Activated CD4-positive, alpha-beta T cell treated with anti-CD3 and anti-CD28 coated beads, Interleukin-2, amount 10 ng/mL, durations not matched to agents 7 days and 5 days (primary cell): ENCODE results near the gene MISP. TPM values are rescaled to one million over a fixed set of nuclear protein-coding genes. Genes with fewer than 3 reads are reported as not detected.
A peak's percentile ranks its signal among the peaks of the same experiment; 100 is the strongest.

Experiments
- CTCF ChIA-PET: fragments of 350-600 bp; sonication (Branson Sonifier 250); formaldehyde crosslinking; loops from one replicate; lab custom pipeline; 2021; ENCODE audit warnings: antibody characterized with exemption; lab: Charles Lee
- POLR2A ChIA-PET: fragments of 350-600 bp; sonication (Branson Sonifier 250); formaldehyde crosslinking; loops from one replicate; lab custom pipeline; 2021; ENCODE audit warnings: antibody characterized with exemption; lab: Charles Lee
- DNase-seq: peaks from one replicate; pipeline ENCODE4 v3.0.0-alpha.2; 2020
- H3K27ac Mint-ChIP-seq: one replicate; pipeline ENCODE4 v1.8.0; 2021; ENCODE audit warnings: mild to moderate bottlenecking, moderate library complexity, mixed read lengths
- H3K27me3 Mint-ChIP-seq: one replicate; pipeline ENCODE4 v1.8.0; 2021; ENCODE audit warnings: mixed read lengths
- H3K36me3 Mint-ChIP-seq: one replicate; pipeline ENCODE4 v1.8.0; 2021; ENCODE audit warnings: low read depth, mixed read lengths
- H3K4me1 Mint-ChIP-seq: one replicate; pipeline ENCODE4 v1.8.0; 2021; ENCODE audit warnings: mixed read lengths
- H3K4me3 Mint-ChIP-seq: one replicate; pipeline ENCODE4 v1.8.0; 2021; ENCODE audit warnings: mild to moderate bottlenecking, moderate library complexity, mixed read lengths
- H3K9me3 Mint-ChIP-seq: one replicate; pipeline ENCODE4 v1.8.0; 2021; ENCODE audit warnings: mixed read lengths
- total RNA-seq, 2 experiments: library from RNA; stranded (reverse); gene quantifications; one replicate each; pipeline ENCODE4 v1.2.3, GENCODE V29; 2021

MISP gene
- total RNA-seq, 2 experiments from 2014 or later: not detected

- Mint-ChIP-seq H3K27me3 (no peaks in the 10 kb centered on the region), H3K36me3 (peaks cover 44% of the 10 kb centered on the region), H3K27ac (peak overlapping the region; percentile 36), H3K4me1 (peaks cover 40% of the 10 kb centered on the region), H3K9me3 (no peaks in the 10 kb centered on the region), H3K4me3 (peak overlapping the region; percentile 60)
- DNase-seq: no peak
- ChIA-PET POLR2A (no interaction called here), CTCF (interaction anchor here (0.6 to 1.6 kb wide), 2 partner anchors 10 to 18 kb away, joined by 3 to 4 read pairs; no protein-coding TSS in a partner anchor)
Observed at GRCh38 chr19:801030-801860, 50.3 kb downstream of the MISP start.

- Mint-ChIP-seq H3K9me3 (no peaks in the 10 kb centered on the region), H3K4me3 (peak overlapping the region; percentile 60), H3K36me3 (peaks cover 45% of the 10 kb centered on the region), H3K27ac (no peak overlapping the region), H3K27me3 (no peaks in the 10 kb centered on the region), H3K4me1 (peaks cover 37% of the 10 kb centered on the region)
- no peak for DNase-seq
- CTCF ChIA-PET: interaction anchor here (0.6 to 1.6 kb wide), 2 partner anchors 9 to 19 kb away, joined by 3 to 4 read pairs; no protein-coding TSS in a partner anchor
- POLR2A ChIA-PET: no interaction called here
Observed at GRCh38 chr19:801861-802497, 51.1 kb downstream of the MISP start.

DNA sequence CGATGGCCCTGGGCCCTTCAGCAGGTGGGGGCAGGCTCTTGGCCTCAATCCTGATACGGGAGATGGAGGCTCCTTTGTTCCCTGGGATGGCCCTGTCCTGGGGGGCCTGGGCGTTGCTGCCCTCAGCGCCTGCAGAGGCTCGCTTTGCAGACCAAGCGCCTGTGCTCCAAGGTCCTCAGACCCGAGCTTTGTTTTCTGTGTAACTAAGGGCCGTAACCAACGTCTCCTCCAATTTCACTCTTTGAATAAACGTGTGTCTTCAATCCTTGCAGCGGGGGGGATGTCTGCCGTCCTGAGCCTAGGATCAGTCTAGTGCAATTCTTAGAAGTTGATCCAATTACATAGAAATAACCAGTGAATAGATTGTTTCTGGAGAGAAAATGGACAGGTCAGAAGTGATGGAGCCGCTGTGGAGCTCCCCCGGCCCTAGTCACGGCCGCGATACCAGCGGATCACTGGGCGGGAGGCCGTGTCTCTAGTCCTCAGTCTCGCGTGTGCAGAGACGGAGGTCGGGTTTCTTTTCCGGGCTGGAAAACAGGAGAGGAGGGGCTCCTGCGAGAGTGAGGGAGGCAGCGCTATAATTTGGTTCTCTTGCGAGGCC, 51.7 kb downstream of the MISP start:
- ChIA-PET CTCF (interaction anchor here (0.9 to 1.6 kb wide), 2 partner anchors 9 to 30 kb away, joined by 3 read pairs; no protein-coding TSS in a partner anchor), POLR2A (no interaction called here)
- Mint-ChIP-seq H3K4me1 (peaks cover 41% of the 10 kb centered on the region), H3K36me3 (peaks cover 51% of the 10 kb centered on the region), H3K4me3 (no peak overlapping the region), H3K27me3 (no peaks in the 10 kb centered on the region), H3K27ac (peak overlapping the region; percentile 75), H3K9me3 (no peaks in the 10 kb centered on the region)
- no peak for DNase-seq

DNA sequence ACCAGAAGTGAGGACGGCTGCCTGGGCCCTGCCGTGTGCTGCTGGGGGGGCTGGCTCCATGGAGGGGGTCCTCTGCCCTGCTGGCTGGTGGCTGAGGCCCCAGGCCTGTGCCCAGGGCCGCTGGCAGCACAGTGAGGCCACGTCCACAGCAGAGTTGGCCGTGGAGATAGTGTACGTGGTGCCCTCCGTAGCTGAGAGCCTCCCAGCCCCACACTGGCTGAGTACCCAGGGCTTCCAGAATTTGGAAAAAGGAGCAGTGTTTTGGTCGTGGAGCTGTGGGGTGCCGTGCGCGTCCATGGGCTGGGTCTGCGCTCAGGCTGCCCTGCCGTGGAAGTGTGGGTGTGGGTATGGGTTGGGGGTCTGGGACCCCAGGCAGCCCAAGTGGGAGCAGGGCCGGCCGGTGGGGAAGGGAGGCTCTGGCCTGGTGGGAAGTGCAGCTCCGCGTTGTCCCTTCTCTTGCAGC, 52.2 kb downstream of the MISP start:
- no peak overlapping the region for H3K27ac Mint-ChIP-seq
- ChIA-PET CTCF (interaction anchor here (0.9 kb wide), 1 partner anchor 30 kb away, joined by 3 read pairs; no protein-coding TSS in a partner anchor), POLR2A (no interaction called here)
- no peaks in the 10 kb centered on the region for H3K9me3 Mint-ChIP-seq
- H3K4me1 Mint-ChIP-seq: peaks cover 41% of the 10 kb centered on the region
- DNase-seq: no peak
- no peaks in the 10 kb centered on the region for H3K27me3 Mint-ChIP-seq
- H3K4me3 Mint-ChIP-seq: no peak overlapping the region
- H3K36me3 Mint-ChIP-seq: peaks cover 57% of the 10 kb centered on the region

DNA sequence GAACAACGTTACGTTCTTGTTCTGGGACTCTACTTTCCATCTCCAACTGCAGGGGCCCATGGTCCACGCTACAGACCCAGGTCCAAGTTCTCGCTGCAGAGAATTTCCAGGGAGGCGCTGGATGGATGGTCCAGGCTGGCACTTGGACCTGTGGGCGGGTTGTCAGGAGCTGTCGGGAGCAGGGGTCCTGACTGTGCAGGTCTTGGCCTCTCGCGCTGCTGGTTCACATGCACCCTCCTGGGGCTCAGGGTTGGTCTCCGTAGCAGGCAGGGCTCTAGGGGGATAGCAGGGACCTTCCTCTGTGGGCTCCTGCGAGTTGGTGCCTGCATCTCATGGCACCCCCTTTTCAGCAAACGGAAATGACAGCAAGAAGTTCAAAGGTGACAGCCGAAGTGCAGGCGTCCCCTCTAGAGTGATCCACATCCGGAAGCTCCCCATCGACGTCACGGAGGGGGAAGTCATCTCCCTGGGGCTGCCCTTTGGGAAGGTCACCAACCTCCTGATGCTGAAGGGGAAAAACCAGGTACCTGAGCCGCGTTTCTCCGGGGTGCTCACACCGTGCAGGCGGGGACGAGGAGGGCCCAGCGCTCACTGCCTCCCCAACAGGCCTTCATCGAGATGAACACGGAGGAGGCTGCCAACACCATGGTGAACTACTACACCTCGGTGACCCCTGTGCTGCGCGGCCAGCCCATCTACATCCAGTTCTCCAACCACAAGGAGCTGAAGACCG, 52.9 kb downstream of the MISP start:
- Mint-ChIP-seq H3K36me3 (peaks cover 57% of the 10 kb centered on the region), H3K4me1 (peaks cover 41% of the 10 kb centered on the region), H3K4me3 (no peak overlapping the region), H3K27me3 (no peaks in the 10 kb centered on the region), H3K27ac (no peak overlapping the region), H3K9me3 (no peaks in the 10 kb centered on the region)
- ChIA-PET CTCF (no interaction called here), POLR2A (no interaction called here)
- no peak for DNase-seq

DNA sequence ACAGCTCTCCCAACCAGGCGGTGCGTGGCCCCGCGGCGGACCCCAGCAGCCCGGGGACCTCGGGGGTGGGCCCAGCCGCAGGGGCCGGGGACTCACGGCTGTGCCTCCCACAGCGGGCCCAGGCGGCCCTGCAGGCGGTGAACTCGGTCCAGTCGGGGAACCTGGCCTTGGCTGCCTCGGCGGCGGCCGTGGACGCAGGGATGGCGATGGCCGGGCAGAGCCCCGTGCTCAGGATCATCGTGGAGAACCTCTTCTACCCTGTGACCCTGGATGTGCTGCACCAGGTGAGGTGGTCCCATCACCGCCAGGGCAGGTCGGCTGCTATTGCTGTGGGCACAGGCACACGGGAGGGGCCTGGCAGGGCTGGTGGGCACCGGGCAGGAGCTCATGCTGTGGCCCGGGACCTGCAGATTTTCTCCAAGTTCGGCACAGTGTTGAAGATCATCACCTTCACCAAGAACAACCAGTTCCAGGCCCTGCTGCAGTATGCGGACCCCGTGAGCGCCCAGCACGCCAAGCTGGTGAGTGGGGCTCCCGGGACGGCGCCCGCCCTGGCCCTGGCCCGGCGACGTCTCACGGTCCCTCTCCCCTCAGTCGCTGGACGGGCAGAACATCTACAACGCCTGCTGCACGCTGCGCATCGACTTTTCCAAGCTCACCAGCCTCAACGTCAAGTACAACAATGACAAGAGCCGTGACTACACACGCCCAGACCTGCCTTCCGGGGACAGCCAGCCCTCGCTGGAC, 53.7 kb downstream of the MISP start:
- Mint-ChIP-seq H3K27ac (no peak overlapping the region), H3K27me3 (no peaks in the 10 kb centered on the region), H3K9me3 (no peaks in the 10 kb centered on the region), H3K4me3 (no peak overlapping the region), H3K4me1 (peaks cover 35% of the 10 kb centered on the region), H3K36me3 (peaks cover 53% of the 10 kb centered on the region)
- no peak for DNase-seq
- POLR2A ChIA-PET: no interaction called here
- CTCF ChIA-PET: no interaction called here

DNA sequence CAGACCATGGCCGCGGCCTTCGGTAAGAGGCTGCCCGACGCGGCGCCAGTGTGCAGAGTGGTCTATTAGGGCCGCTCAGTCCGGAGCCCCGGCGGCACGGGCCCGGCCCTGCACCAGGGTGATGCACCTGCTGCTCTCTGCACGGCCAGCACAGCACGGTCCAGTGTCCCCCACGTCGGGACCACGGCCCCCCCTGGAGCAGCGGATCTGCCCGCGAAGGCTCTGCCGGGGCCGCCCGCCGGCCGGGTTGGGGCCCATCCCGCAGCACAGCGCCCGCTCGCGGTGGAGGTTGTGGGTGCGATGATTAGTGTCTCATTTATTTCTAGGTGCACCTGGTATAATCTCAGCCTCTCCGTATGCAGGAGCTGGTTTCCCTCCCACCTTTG, 54.2 kb downstream of the MISP start:
- Mint-ChIP-seq H3K36me3 (peaks cover 54% of the 10 kb centered on the region), H3K4me3 (no peak overlapping the region)
- CTCF ChIA-PET: no interaction called here

DNA sequence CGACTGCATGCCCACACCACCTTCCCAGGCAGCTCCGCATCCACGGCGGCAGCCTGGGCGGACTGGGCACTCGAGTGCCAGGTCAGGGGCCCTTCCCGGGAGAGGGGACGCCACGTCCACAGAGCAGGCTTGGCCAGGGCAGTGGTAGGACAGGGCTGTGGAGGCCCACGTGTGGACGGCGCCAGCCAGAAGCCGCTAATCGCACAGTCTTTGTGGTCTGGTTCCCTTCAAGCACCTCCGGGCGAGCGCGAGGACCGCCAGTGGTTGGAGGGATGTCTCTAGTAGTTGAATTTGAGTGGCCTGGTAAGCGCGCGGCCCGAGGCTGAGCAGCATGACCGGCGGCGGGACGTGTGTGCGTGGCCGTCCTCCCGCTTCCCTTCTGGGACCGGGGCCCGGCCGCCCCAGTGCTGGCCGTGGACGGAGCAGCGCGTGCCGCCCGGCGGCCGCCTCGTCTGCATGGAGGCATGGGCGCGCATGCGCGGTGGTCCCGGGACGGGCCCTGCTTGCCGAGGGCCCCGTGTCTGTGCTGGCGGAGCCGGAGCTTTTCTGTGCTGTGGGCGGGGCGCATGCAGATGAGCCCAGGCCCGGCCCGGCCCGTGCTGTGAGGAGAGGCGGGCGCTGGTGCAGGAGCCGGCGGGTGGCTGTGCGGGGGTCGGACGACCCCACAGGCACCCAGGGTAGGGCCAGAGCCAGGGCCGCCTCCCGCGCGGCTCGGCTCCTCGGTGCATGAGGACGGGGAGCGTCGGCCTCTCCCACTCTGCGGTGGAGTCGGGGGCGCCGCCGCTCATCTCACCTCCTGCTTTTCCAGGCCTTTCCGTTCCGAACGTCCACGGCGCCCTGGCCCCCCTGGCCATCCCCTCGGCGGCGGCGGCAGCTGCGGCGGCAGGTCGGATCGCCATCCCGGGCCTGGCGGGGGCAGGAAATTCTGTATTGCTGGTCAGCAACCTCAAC, 55.0 kb downstream of the MISP start:
- H3K4me3 Mint-ChIP-seq: no peak overlapping the region
- no peak for DNase-seq
- H3K27ac Mint-ChIP-seq: no peak overlapping the region
- ChIA-PET CTCF (no interaction called here), POLR2A (no interaction called here)
- peaks cover 24% of the 10 kb centered on the region for H3K4me1 Mint-ChIP-seq
- no peaks in the 10 kb centered on the region for H3K27me3 Mint-ChIP-seq
- H3K9me3 Mint-ChIP-seq: no peaks in the 10 kb centered on the region
- peaks cover 54% of the 10 kb centered on the region for H3K36me3 Mint-ChIP-seq

More for the DNA sequence above, 54.2 kb downstream of the MISP start:
- H3K9me3 Mint-ChIP-seq: no peaks in the 10 kb centered on the region
- no peaks in the 10 kb centered on the region for H3K27me3 Mint-ChIP-seq
- peaks cover 30% of the 10 kb centered on the region for H3K4me1 Mint-ChIP-seq
- POLR2A ChIA-PET: no interaction called here
- no peak for DNase-seq
- H3K27ac Mint-ChIP-seq: no peak overlapping the region

DNA sequence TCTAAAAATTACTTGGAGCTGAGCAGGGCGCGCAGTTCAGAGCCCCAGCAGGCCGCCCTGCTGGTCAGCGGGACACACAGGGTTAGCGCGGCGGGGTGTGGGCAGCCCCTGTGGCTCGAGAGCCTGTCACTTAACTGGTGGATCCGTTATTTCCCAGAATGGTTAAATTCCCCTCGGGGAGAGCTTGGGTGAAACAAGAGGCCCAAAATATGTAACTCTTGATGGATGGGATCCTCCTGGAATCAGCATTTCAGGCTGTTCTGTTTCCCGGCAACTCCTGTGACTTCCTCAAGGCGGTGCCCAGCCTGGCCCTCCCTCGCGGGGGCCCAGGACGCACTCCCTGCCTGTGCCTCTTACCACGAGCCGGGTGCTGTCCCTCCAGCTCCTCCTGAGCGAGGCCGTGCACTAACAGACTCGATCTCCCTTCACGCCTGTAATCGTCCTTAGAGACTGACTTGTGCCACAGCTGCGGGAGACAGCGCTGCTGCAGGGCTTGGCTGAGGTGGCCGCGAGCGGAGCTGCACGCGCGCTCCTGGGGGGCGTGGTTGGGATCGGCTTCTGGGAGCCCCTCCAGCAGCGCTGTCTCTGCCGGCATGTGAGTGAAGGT, 56.0 kb downstream of the MISP start:
- Mint-ChIP-seq H3K27ac (no peak overlapping the region), H3K9me3 (no peaks in the 10 kb centered on the region), H3K4me1 (peaks cover 14% of the 10 kb centered on the region), H3K36me3 (peaks cover 57% of the 10 kb centered on the region), H3K4me3 (no peak overlapping the region), H3K27me3 (no peaks in the 10 kb centered on the region)
- POLR2A ChIA-PET: no interaction called here
- CTCF ChIA-PET: no interaction called here
- DNase-seq: no peak

GRCh38 chr19:807627-808422, 56.9 kb downstream of the MISP start:
- DNase-seq: no peak
- no peak overlapping the region for H3K27ac Mint-ChIP-seq
- H3K9me3 Mint-ChIP-seq: no peaks in the 10 kb centered on the region
- H3K4me3 Mint-ChIP-seq: no peak overlapping the region
- ChIA-PET POLR2A (no interaction called here), CTCF (interaction anchor here (1.4 to 1.8 kb wide), 2 partner anchors 8 to 30 kb away, joined by 3 to 6 read pairs; no protein-coding TSS in a partner anchor)
- peaks cover 53% of the 10 kb centered on the region for H3K36me3 Mint-ChIP-seq
- H3K4me1 Mint-ChIP-seq: peaks cover 7% of the 10 kb centered on the region
- H3K27me3 Mint-ChIP-seq: no peaks in the 10 kb centered on the region
